Neural progenitor cell (in vitro differentiated cells): ENCODE results near the gene CYB5R4.

Experiments
- EZH2 ChIP-seq: fragments of 200-600 bp; sonication (generic); IDR thresholded peaks from 2 replicates; pipeline ENCODE4 v1.6.1; 2017; ENCODE audit warnings: antibody characterized with exemption, mild to moderate bottlenecking, moderate library complexity
- EZH2phosphoT487 ChIP-seq: fragments of 200-600 bp; sonication (generic); IDR thresholded peaks from 2 replicates; pipeline ENCODE4 v1.6.1; 2017; ENCODE audit warnings: antibody characterized with exemption
- TF ChIP-seq, protein P1 (sequence below): fragments of 200-600 bp; sonication (generic); IDR thresholded peaks from 2 replicates; pipeline ENCODE4 v1.5.1; 2017; ENCODE audit warnings: antibody characterized with exemption, mild to moderate bottlenecking

DNA sequence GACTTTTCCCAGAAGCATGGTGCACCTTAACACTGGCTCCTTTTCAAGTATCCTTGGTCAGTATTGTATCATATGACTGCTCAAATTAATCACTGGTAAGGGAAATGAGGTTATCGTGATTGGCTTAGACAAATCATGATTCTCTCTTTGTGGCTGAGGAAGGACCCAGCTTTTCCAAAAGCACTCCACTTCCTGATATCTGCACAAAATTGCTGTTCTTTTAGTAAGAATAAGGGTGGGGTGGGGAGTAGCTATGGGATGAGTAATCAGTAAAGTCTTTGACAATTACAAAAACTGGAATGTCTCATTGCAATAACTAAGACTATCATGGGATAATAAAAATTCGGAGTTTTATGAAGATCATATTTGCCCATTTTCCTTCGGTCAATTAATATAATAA lies 15.3 kb upstream of the CYB5R4 start:
- TF ChIP-seq, protein P1, sequence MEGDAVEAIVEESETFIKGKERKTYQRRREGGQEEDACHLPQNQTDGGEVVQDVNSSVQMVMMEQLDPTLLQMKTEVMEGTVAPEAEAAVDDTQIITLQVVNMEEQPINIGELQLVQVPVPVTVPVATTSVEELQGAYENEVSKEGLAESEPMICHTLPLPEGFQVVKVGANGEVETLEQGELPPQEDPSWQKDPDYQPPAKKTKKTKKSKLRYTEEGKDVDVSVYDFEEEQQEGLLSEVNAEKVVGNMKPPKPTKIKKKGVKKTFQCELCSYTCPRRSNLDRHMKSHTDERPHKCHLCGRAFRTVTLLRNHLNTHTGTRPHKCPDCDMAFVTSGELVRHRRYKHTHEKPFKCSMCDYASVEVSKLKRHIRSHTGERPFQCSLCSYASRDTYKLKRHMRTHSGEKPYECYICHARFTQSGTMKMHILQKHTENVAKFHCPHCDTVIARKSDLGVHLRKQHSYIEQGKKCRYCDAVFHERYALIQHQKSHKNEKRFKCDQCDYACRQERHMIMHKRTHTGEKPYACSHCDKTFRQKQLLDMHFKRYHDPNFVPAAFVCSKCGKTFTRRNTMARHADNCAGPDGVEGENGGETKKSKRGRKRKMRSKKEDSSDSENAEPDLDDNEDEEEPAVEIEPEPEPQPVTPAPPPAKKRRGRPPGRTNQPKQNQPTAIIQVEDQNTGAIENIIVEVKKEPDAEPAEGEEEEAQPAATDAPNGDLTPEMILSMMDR: no peak
- TF ChIP-seq EZH2 (no peak), EZH2phosphoT487 (no peak)
